ENCODE measurements around the gene SNX21.

DNA sequence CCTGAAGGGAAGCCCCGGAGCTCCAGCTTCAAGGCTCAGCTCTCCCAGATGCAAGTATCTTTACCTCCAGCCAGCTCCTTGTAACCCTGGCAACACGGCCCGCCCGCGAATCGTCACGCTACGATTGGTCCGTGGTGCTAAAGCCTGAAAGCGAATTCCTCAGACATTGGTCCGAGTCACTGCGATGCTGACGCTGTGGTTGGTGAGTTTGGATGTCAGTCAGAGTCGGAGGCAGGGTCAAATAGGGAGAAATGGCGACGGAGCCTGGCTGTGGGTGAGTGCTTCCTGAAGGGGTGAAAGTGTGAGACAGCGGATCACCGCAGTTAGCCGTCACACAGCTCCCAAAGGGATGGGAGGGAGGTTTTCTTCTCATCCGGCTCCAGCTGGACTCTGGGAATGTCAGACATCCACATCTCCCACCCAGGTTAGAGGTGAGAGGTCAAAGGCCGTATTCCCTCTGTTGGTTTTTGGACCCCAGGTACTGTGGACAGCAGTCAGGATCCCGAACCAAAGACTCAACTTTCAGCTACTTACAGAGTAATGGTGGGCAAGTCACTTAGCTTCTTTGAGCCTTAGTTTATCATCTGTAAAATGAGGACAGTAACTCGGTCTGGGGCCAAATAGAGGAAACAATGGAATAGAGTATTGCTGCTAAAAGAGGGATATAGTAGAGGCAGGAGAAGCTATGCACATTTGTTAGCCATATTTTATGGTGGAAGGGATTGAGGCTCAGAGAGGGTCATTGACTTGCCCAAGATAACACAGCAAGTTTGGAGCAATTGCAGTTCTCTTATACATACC, 47.6 kb downstream of the SNX21 start, which contains the start of gene ZSWIM1:
- TF ChIP-seq CTCF (IDR thresholded peaks at IDR 0.05; ENCODE audit: insufficient read depth, low read length, poor library complexity, severe bottlenecking) = no peak
- TF ChIP-seq EZH2phosphoT487 (conservative IDR thresholded peaks at IDR 0.05; ENCODE audit: low read length) = no peak

All from SU-DHL-6 (cell line).